Coronary artery (tissue), 2 donors: ENCODE measurements around the gene KCNJ11.

Source experiments
- DNase-seq: peaks from one replicate; pipeline ENCODE4 v3.0.0-alpha.2; 2017; ENCODE audit warnings: low spot score
- H3K27ac ChIP-seq, 2 donors: fragments of 200-600 bp; sonication (generic); one replicate each; pipeline ENCODE4 v1.5.1; 2016 to 2019
- H3K4me3 ChIP-seq: fragments of 200-600 bp; sonication (generic); 2 replicates; pipeline ENCODE4 v1.5.1; 2016; ENCODE audit warnings: mild to moderate bottlenecking, moderate library complexity
- TF ChIP-seq, protein P1 (sequence below): fragments of 200-600 bp; sonication (generic); IDR thresholded peaks from one replicate; pipeline ENCODE4 v1.5.1; 2019; ENCODE audit warnings: antibody characterized with exemption

The KCNJ11 gene

DNA sequence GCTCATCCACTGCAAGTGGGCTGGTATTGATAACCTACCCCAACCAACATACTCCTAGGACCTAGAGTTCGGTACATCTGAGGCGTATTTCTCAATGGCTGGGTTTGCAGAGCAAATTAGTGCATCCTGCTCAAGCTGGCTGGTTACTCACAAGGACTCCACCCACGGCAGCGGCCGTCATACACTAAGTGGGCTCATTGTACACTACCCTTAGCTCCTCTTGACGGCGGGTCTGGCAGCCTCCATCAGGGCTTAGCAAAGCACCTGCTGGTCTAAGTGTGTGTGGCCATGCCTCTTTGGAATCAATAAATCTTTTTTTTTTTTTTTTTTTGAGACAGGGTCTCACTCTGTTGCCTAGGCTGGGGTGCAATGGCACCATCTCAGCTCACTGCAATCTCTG is 20.2 kb upstream of the KCNJ11 start:
- DNase-seq: no peak
- Histone ChIP-seq H3K27ac (no peak overlapping the region), H3K4me3 (no peak overlapping the region)
- TF ChIP-seq, protein P1, sequence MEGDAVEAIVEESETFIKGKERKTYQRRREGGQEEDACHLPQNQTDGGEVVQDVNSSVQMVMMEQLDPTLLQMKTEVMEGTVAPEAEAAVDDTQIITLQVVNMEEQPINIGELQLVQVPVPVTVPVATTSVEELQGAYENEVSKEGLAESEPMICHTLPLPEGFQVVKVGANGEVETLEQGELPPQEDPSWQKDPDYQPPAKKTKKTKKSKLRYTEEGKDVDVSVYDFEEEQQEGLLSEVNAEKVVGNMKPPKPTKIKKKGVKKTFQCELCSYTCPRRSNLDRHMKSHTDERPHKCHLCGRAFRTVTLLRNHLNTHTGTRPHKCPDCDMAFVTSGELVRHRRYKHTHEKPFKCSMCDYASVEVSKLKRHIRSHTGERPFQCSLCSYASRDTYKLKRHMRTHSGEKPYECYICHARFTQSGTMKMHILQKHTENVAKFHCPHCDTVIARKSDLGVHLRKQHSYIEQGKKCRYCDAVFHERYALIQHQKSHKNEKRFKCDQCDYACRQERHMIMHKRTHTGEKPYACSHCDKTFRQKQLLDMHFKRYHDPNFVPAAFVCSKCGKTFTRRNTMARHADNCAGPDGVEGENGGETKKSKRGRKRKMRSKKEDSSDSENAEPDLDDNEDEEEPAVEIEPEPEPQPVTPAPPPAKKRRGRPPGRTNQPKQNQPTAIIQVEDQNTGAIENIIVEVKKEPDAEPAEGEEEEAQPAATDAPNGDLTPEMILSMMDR: no peak

DNA sequence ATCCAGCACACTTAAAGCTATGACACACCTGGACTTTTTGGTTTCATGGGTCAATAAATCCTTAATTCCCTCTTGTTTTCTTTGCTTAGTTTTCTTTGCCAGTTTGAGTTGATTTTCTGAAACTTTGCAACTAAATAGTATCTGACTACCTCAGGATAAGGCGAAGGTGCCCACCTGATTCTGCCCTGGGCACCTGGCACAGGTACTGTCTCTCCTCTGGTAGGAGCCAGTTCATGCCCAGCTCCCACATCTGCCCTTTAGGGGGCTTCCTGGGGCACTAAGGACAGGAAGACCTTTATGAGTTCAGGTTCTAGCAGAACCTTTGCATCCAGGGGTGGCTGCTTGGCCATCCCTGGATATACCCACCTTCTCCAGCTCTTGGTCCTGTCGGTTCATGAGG is 19.6 kb upstream of the KCNJ11 start:
- TF ChIP-seq, protein P1: no peak
- no peak for DNase-seq
- H3K27ac ChIP-seq: no peak overlapping the region
- no peak overlapping the region for H3K4me3 ChIP-seq

DNA sequence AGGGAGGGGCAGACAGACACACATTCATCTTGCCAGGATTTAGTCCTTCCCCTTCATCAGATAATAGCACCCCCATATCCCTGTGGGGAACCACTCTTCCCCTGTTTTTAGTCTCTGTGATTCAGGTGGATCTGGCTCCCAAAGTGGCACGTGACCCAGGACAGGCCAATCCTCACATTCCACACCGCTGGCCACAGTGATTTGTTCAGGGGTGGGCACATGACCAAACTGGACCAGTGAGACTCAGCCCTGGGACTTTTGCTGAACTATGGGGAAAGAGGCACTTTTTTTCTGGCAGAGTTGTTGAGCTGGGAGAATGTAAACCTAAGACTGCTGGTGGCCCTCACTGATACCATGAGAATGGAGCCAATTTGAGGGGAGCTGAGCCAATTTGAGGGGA is 19.1 kb upstream of the KCNJ11 start:
- DNase-seq: no peak
- H3K4me3 ChIP-seq: no peak overlapping the region
- no peak overlapping the region for H3K27ac ChIP-seq
- TF ChIP-seq, protein P1: no peak

DNA sequence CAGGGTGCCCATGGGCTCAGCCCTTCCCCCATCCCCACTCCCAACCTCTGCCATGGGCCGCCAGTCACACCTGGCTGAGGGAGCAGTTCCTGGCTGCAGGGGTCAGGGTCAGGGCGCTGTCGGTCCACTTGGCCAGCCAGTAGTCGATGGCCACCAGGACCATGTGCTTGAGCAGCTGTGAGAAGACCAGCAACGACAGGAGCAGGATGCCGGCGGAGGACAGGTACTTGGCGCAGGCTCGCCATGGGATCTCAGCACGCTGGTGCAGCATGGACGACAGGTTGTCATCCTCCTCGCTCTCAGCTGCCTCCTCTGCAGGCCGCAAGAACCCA is 18.3 kb upstream of the KCNJ11 start:
- no peak overlapping the region for H3K4me3 ChIP-seq
- DNase-seq: no peak
- H3K27ac ChIP-seq: peak overlapping the region; percentile 75 to 81
- TF ChIP-seq, protein P1: no peak

DNA sequence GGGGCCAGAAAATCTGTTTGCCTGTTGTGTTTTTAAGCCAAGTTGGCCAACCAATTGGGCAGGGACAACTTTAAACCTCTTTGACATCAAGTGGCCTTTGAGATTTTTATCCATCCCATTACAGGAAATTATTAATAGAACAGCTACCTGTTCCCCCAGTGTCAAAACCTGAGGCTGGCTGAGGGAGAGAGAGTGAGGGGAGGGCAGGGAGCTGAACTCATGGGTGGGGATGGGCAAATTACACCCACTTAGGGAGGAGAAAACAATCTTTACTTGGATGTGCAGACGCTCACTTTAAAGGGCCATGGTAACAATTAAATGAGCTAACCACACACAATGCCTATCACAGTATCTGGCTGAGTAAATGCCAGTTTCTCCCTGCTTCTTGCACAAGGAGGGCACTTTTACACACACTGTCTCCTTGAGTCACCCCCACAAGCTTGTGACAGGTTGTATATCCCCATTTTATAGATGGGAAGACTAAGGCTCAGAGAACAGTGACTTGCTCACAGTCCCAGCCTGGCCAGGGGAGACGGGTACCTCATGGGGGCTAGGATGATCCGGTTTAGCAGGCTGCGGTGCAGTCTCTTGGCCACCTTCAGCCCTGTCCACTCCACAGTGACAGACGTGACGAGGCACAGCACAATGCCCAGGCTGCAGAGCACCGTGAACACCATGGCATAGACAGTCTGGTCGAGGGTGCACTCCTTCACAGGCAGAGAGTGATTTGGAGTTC is 17.8 kb upstream of the KCNJ11 start:
- DNase-seq: no peak
- Histone ChIP-seq H3K27ac (peak overlapping the region; percentile 75 to 81), H3K4me3 (peak overlapping the region; percentile 35)
- TF ChIP-seq, protein P1: no peak

DNA sequence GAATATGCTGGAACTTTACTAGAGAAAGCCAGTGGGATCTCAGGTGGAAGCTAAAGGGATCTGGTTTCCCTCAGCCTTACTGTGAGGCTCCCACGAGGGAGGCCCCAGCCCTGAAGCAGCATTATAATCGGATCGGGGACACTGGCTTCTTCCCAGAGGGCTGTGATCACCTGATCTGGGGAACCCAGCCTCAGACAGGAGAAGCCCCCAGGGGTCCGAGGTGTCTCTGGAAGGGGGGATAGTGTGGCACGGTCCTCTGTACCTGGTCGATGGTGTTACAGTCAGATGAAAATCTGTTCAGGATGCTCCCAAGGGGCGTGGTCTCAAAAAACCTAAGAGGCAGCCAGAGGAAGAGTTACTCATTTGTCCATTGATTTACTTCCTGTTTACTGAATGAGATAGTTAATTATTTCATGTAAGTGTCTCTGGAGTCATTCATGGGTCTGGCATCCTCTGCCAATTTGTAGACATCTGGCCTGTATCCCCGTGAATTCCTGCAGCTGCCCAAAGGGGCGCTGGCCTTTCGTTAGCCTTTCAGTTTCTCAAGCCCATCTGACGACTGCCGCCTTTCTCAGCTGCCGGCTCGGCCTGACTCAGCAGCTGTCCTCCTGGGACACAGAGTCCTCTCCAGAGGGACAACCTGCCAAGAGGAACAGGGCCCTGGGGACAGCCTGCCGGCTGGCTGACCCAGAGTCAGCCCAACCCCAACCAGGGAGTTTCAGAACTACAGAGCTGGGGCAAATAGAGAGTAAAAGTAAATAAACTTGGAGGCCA is 17.0 kb upstream of the KCNJ11 start:
- peak; percentile 90 for DNase-seq
- TF ChIP-seq, protein P1: no peak
- Histone ChIP-seq H3K27ac (peak overlapping the region; percentile 75 to 81), H3K4me3 (peak overlapping the region; percentile 35)
